Measurements from ENCODE around the gene PSMD8.

DNA sequence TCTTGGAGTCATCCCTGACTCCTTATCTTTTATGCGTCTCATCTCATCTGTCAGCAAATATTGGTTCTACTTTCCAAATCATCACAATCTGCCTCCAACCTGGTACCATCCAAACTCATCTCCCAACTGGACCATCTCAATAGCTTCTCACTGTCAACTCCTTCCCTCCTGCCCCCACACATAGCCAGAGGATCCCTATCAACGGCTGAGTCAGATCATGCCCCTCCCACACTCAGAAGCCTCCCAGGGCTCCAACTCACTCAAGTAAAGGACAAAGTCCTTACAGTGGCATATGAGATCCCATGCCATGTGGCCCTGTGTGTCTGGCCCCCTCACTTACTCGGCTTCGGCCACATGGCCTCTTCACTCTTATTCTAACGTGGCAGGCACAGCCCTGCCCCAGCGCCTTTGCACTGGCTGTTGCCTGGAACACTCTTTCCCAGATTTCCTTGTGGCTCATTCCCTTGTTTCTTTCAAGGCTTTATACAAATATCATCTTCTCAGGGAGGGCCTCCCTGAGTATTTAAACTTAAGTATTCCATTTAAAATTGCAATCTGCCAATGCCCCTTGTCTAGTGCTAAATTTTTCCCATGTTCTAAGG lies 18.4 kb downstream of the PSMD8 start:
- no peak for TF ChIP-seq EP300 (IDR thresholded peaks at IDR 0.05; ENCODE audit: borderline replicate concordance in 1 of 2, low read depth in 2 of 2, low read length in 2 of 2)
- no peak for TF ChIP-seq EZH2 (IDR thresholded peaks at IDR 0.05; ENCODE audit: low read depth, low read length, severe bottlenecking)
- TF ChIP-seq, protein P1, sequence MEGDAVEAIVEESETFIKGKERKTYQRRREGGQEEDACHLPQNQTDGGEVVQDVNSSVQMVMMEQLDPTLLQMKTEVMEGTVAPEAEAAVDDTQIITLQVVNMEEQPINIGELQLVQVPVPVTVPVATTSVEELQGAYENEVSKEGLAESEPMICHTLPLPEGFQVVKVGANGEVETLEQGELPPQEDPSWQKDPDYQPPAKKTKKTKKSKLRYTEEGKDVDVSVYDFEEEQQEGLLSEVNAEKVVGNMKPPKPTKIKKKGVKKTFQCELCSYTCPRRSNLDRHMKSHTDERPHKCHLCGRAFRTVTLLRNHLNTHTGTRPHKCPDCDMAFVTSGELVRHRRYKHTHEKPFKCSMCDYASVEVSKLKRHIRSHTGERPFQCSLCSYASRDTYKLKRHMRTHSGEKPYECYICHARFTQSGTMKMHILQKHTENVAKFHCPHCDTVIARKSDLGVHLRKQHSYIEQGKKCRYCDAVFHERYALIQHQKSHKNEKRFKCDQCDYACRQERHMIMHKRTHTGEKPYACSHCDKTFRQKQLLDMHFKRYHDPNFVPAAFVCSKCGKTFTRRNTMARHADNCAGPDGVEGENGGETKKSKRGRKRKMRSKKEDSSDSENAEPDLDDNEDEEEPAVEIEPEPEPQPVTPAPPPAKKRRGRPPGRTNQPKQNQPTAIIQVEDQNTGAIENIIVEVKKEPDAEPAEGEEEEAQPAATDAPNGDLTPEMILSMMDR (IDR thresholded peaks at IDR 0.05; ENCODE audit: control extremely low read depth in 1 of 3, insufficient read depth in 1 of 3, low read depth in 1 of 3, low read length in 3 of 3) = no peak
- TF ChIP-seq RAD21 (IDR thresholded peaks at IDR 0.05 in 1 of 2, conservative IDR thresholded peaks at IDR 0.05 in 1 of 2; ENCODE audit: low read depth in 2 of 2, low read length in 2 of 2) = no peak
- no peak for TF ChIP-seq TAF1 (IDR thresholded peaks at IDR 0.05; ENCODE audit: low read depth, low read length)
- no peak for TF ChIP-seq RBBP5 (IDR thresholded peaks at IDR 0.05; ENCODE audit: borderline replicate concordance, low read depth, low read length)

All from H1 (cell line).